Embryonic facial prominence (tissue), 1 donor: Measurements from ENCODE around the gene PAPSS2.
"Not testable (repeated sequence)": the region's sequence is repeated elsewhere in the genome, so short reads cannot be mapped to it uniquely, and the experiment has no call there.

Experiments used
- DNase-seq: peaks from one replicate; pipeline ENCODE4 v3.0.0-alpha.2; 2016; ENCODE audit errors: extremely low spot score

Gene PAPSS2

GRCh38 chr10:87705339-87705738 is 45.7 kb downstream of the PAPSS2 start:
- no peak for DNase-seq

- no peak for DNase-seq
Observed at GRCh38 chr10:87706731-87707130, 47.1 kb downstream of the PAPSS2 start.

- no peak for DNase-seq
Observed at GRCh38 chr10:87707254-87707653, 47.6 kb downstream of the PAPSS2 start.

- DNase-seq: peak; percentile 18
Observed at GRCh38 chr10:87712913-87713616, 53.4 kb downstream of the PAPSS2 start.

- no peak for DNase-seq
Observed at GRCh38 chr10:87713707-87714106, 54.0 kb downstream of the PAPSS2 start.

- no peak for DNase-seq
Observed at GRCh38 chr10:87715552-87716347, 56.1 kb downstream of the PAPSS2 start.

- DNase-seq: no peak
Observed at GRCh38 chr10:87716348-87716670, 56.6 kb downstream of the PAPSS2 start.

- DNase-seq: no peak
Observed at GRCh38 chr10:87720665-87721064, 61.0 kb downstream of the PAPSS2 start.

GRCh38 chr10:87721781-87722180 is 62.1 kb downstream of the PAPSS2 start:
- DNase-seq: no peak

GRCh38 chr10:87722716-87723115 is 63.0 kb downstream of the PAPSS2 start:
- no peak for DNase-seq

- no peak for DNase-seq
Observed at GRCh38 chr10:87723500-87723899, 63.8 kb downstream of the PAPSS2 start.

GRCh38 chr10:87724789-87725188 is 65.1 kb downstream of the PAPSS2 start:
- DNase-seq: no peak

GRCh38 chr10:87729940-87730339 is 70.3 kb downstream of the PAPSS2 start:
- no peak for DNase-seq

- DNase-seq: no peak
Observed at GRCh38 chr10:87733081-87733480, 73.4 kb downstream of the PAPSS2 start.

GRCh38 chr10:87734987-87735827 is 75.5 kb downstream of the PAPSS2 start:
- DNase-seq: peak; percentile 11

- not testable (repeated sequence) for DNase-seq
Observed at GRCh38 chr10:87738253-87738652, 78.6 kb downstream of the PAPSS2 start.

GRCh38 chr10:87739703-87740102 is 80.0 kb downstream of the PAPSS2 start:
- DNase-seq: no peak

- DNase-seq: no peak
Observed at GRCh38 chr10:87740254-87740655, 80.6 kb downstream of the PAPSS2 start.

- not testable (repeated sequence) for DNase-seq
Observed at GRCh38 chr10:87742992-87743610, 83.4 kb downstream of the PAPSS2 start.

- no peak for DNase-seq
Observed at GRCh38 chr10:87744606-87745005, 84.9 kb downstream of the PAPSS2 start.

GRCh38 chr10:87746911-87747310 is 87.2 kb downstream of the PAPSS2 start:
- DNase-seq: no peak

GRCh38 chr10:87748244-87748643 is 88.6 kb downstream of the PAPSS2 start:
- DNase-seq: not testable (repeated sequence)
